ENCODE measurements around the gene CREG1.
A peak's percentile ranks its signal among the peaks of the same experiment; 100 is the strongest.

The CREG1 gene

DNA sequence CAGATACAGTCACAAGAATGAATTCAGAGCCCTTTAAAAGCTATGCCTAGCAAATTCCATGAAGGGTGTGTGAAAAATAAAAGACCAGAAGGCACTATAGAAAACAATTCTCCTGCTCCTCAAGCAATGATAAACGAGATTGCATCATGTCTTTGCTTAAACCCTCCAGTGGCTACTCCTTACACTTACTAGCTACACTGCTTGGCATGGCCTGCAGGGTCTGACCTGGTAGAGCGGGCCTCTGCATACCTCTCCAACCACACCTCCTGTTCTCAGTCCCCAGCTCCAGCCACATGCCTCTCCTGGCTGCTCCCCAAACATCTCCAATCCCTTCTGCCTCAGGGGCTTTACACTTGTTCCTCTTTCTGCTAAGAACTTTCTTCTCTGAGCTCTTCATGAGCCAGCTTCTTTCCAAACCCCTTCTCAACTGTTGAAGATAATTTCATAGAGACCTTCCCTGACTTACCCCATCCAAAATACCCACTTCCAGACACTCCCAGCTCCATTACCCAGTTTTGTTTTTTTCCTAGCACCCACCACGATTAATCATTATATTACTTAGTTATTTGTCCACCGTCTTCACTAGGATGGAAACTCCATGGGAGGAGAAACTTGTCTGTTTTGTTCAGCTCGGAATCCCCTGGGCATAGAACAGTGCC, 11.2 kb upstream of the CREG1 start (continued):
- TF ChIP-seq ZNF792 (tag by site-specific recombination; IDR thresholded peaks at IDR 0.05) (no peak), ZEB2 (tag by site-specific recombination; IDR thresholded peaks at IDR 0.05) (0 out of 2 replicates have a peak, but pooled peaks have one; percentile 41), ZBTB20 (tag by site-specific recombination; IDR thresholded peaks at IDR 0.05) (peak; percentile 16; the same call in 1 of the 2 replicates), ZBTB48 (tag by site-specific recombination; IDR thresholded peaks at IDR 0.05) (0 out of 2 replicates have a peak, but pooled peaks have one; percentile 31), ZNF600 (tag by site-specific recombination; IDR thresholded peaks at IDR 0.05) (no peak), IKZF3 (tag by site-specific recombination; IDR thresholded peaks at IDR 0.05) (peak; percentile 43; the same call in 1 of the 2 replicates), MEIS1 (CRISPR knock-in tag; IDR thresholded peaks at IDR 0.05; ENCODE audit: borderline replicate concordance) (no peak), ZNF366 (tag by site-specific recombination; conservative IDR thresholded peaks at IDR 0.05) (no peak), GLIS1 (tag by site-specific recombination; IDR thresholded peaks at IDR 0.05) (no peak), ZNF791 (tag by site-specific recombination; IDR thresholded peaks at IDR 0.05) (no peak), ZNF169 (tag by site-specific recombination; IDR thresholded peaks at IDR 0.05) (no peak), ZBTB17 (tag by site-specific recombination; IDR thresholded peaks at IDR 0.05) (peak; percentile 52), ZFHX2 (tag by site-specific recombination; conservative IDR thresholded peaks at IDR 0.05) (no peak), ZNF335 (tag by site-specific recombination; conservative IDR thresholded peaks at IDR 0.05) (0 out of 2 replicates have a peak, but pooled peaks have one; percentile 24), ZNF571 (tag by site-specific recombination; IDR thresholded peaks at IDR 0.05) (no peak), ZNF292 (tag by site-specific recombination; IDR thresholded peaks at IDR 0.05; ENCODE audit: borderline replicate concordance, low read depth) (no peak), ZFP69B (tag by site-specific recombination; IDR thresholded peaks at IDR 0.05) (no peak), ZNF658 (tag by site-specific recombination; IDR thresholded peaks at IDR 0.05) (no peak)
- TF ChIP-seq, protein P1, sequence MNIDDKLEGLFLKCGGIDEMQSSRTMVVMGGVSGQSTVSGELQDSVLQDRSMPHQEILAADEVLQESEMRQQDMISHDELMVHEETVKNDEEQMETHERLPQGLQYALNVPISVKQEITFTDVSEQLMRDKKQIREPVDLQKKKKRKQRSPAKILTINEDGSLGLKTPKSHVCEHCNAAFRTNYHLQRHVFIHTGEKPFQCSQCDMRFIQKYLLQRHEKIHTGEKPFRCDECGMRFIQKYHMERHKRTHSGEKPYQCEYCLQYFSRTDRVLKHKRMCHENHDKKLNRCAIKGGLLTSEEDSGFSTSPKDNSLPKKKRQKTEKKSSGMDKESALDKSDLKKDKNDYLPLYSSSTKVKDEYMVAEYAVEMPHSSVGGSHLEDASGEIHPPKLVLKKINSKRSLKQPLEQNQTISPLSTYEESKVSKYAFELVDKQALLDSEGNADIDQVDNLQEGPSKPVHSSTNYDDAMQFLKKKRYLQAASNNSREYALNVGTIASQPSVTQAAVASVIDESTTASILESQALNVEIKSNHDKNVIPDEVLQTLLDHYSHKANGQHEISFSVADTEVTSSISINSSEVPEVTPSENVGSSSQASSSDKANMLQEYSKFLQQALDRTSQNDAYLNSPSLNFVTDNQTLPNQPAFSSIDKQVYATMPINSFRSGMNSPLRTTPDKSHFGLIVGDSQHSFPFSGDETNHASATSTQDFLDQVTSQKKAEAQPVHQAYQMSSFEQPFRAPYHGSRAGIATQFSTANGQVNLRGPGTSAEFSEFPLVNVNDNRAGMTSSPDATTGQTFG (tag by site-specific recombination; IDR thresholded peaks at IDR 0.05; ENCODE audit: borderline replicate concordance), result no peak
- TF ChIP-seq, protein P2, sequence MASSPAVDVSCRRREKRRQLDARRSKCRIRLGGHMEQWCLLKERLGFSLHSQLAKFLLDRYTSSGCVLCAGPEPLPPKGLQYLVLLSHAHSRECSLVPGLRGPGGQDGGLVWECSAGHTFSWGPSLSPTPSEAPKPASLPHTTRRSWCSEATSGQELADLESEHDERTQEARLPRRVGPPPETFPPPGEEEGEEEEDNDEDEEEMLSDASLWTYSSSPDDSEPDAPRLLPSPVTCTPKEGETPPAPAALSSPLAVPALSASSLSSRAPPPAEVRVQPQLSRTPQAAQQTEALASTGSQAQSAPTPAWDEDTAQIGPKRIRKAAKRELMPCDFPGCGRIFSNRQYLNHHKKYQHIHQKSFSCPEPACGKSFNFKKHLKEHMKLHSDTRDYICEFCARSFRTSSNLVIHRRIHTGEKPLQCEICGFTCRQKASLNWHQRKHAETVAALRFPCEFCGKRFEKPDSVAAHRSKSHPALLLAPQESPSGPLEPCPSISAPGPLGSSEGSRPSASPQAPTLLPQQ (tag by site-specific recombination; IDR thresholded peaks at IDR 0.05), result peak; percentile 32; the same call in 1 of the 2 replicates
- TF ChIP-seq, protein P3, sequence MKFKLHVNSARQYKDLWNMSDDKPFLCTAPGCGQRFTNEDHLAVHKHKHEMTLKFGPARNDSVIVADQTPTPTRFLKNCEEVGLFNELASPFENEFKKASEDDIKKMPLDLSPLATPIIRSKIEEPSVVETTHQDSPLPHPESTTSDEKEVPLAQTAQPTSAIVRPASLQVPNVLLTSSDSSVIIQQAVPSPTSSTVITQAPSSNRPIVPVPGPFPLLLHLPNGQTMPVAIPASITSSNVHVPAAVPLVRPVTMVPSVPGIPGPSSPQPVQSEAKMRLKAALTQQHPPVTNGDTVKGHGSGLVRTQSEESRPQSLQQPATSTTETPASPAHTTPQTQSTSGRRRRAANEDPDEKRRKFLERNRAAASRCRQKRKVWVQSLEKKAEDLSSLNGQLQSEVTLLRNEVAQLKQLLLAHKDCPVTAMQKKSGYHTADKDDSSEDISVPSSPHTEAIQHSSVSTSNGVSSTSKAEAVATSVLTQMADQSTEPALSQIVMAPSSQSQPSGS (tag by site-specific recombination; IDR thresholded peaks at IDR 0.05; ENCODE audit: low read depth), result 0 out of 2 replicates have a peak, but pooled peaks have one; percentile 32
- TF ChIP-seq, protein P4, sequence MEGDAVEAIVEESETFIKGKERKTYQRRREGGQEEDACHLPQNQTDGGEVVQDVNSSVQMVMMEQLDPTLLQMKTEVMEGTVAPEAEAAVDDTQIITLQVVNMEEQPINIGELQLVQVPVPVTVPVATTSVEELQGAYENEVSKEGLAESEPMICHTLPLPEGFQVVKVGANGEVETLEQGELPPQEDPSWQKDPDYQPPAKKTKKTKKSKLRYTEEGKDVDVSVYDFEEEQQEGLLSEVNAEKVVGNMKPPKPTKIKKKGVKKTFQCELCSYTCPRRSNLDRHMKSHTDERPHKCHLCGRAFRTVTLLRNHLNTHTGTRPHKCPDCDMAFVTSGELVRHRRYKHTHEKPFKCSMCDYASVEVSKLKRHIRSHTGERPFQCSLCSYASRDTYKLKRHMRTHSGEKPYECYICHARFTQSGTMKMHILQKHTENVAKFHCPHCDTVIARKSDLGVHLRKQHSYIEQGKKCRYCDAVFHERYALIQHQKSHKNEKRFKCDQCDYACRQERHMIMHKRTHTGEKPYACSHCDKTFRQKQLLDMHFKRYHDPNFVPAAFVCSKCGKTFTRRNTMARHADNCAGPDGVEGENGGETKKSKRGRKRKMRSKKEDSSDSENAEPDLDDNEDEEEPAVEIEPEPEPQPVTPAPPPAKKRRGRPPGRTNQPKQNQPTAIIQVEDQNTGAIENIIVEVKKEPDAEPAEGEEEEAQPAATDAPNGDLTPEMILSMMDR (tag by site-specific recombination; IDR thresholded peaks at IDR 0.05), result peak; percentile 16; the same call in 1 of the 2 replicates
- TF ChIP-seq, protein P5, sequence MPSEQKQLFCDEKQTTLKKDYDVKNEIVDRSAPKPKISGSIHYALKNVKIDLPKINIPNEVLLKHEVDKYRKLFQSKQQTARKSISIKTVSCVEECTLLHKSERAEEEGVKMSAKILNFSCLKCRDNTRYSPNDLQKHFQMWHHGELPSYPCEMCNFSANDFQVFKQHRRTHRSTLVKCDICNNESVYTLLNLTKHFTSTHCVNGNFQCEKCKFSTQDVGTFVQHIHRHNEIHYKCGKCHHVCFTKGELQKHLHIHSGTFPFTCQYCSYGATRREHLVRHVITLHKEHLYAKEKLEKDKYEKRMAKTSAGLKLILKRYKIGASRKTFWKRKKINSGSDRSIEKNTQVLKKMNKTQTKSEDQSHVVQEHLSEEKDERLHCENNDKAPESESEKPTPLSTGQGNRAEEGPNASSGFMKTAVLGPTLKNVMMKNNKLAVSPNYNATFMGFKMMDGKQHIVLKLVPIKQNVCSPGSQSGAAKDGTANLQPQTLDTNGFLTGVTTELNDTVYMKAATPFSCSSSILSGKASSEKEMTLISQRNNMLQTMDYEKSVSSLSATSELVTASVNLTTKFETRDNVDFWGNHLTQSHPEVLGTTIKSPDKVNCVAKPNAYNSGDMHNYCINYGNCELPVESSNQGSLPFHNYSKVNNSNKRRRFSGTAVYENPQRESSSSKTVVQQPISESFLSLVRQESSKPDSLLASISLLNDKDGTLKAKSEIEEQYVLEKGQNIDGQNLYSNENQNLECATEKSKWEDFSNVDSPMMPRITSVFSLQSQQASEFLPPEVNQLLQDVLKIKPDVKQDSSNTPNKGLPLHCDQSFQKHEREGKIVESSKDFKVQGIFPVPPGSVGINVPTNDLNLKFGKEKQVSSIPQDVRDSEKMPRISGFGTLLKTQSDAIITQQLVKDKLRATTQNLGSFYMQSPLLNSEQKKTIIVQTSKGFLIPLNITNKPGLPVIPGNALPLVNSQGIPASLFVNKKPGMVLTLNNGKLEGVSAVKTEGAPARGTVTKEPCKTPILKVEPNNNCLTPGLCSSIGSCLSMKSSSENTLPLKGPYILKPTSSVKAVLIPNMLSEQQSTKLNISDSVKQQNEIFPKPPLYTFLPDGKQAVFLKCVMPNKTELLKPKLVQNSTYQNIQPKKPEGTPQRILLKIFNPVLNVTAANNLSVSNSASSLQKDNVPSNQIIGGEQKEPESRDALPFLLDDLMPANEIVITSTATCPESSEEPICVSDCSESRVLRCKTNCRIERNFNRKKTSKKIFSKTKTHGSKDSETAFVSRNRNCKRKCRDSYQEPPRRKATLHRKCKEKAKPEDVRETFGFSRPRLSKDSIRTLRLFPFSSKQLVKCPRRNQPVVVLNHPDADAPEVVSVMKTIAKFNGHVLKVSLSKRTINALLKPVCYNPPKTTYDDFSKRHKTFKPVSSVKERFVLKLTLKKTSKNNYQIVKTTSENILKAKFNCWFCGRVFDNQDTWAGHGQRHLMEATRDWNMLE (tag by site-specific recombination; conservative IDR thresholded peaks at IDR 0.05; ENCODE audit: low read depth), result peak; percentile 72
- TF ChIP-seq, protein P6, sequence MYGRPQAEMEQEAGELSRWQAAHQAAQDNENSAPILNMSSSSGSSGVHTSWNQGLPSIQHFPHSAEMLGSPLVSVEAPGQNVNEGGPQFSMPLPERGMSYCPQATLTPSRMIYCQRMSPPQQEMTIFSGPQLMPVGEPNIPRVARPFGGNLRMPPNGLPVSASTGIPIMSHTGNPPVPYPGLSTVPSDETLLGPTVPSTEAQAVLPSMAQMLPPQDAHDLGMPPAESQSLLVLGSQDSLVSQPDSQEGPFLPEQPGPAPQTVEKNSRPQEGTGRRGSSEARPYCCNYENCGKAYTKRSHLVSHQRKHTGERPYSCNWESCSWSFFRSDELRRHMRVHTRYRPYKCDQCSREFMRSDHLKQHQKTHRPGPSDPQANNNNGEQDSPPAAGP (tag by site-specific recombination; IDR thresholded peaks at IDR 0.05), result no peak
